ENCODE data around the gene PARD3.

GRCh38 chr10:34757933-34758332 is 57.2 kb downstream of the PARD3 start:
- TF ChIP-seq EZH2 (IDR thresholded peaks at IDR 0.05; ENCODE audit: low read length, unreplicated experiment) (no peak), CTCF (conservative IDR thresholded peaks at IDR 0.05; ENCODE audit: low read depth, low read length) (no peak), EZH2phosphoT487 (IDR thresholded peaks at IDR 0.05; ENCODE audit: borderline replicate concordance, low read length) (no peak)
